H9 (cell line): ENCODE results near the gene PTMA. TPM values are rescaled to one million over a fixed set of nuclear protein-coding genes. Genes with fewer than 3 reads are reported as not detected.

ENCODE experiments used
- DNase-seq: peaks from one replicate; pipeline ENCODE4 v3.0.0-alpha.2; 2017
- H2AFZ ChIP-seq: one replicate; pipeline ENCODE4 v1.6.1; 2013; ENCODE audit warnings: mild to moderate bottlenecking, low read length, control low read depth, moderate library complexity
- H2AK5ac ChIP-seq: 2 replicates; pipeline ENCODE4 v1.6.1; 2013; ENCODE audit warnings: low read length, control low read depth, mixed read lengths; ENCODE audit not compliant: insufficient read length
- H2BK120ac ChIP-seq: one replicate; pipeline ENCODE4 v1.6.1; 2013; ENCODE audit warnings: low read depth, mild to moderate bottlenecking, low read length, control low read depth, inconsistent platforms; ENCODE audit not compliant: poor library complexity, severe bottlenecking
- H2BK12ac ChIP-seq: 2 replicates; pipeline ENCODE4 v1.6.1; 2013; ENCODE audit warnings: low read length, control low read depth, mixed read lengths, low read depth; ENCODE audit not compliant: insufficient read length
- H2BK15ac ChIP-seq: 2 replicates; pipeline ENCODE4 v1.6.1; 2013; ENCODE audit warnings: low read depth, low read length, control low read depth
- H2BK20ac ChIP-seq: one replicate; pipeline ENCODE4 v1.6.1; 2013; ENCODE audit warnings: low read depth, mild to moderate bottlenecking, low read length, control low read depth, inconsistent platforms; ENCODE audit not compliant: poor library complexity, severe bottlenecking
- H2BK5ac ChIP-seq: 2 replicates; pipeline ENCODE4 v1.6.1; 2013; ENCODE audit warnings: low read length, control low read depth, mixed read lengths; ENCODE audit not compliant: insufficient read length
- H3K14ac ChIP-seq: 2 replicates; pipeline ENCODE4 v1.6.1; 2013; ENCODE audit warnings: low read length, control low read depth; ENCODE audit not compliant: insufficient read depth
- H3K18ac ChIP-seq: 2 replicates; pipeline ENCODE4 v1.6.1; 2013; ENCODE audit warnings: low read depth, mild to moderate bottlenecking, mixed read lengths, low read length, control low read depth; ENCODE audit not compliant: insufficient read length
- H3K23ac ChIP-seq: 2 replicates; pipeline ENCODE4 v1.6.1; 2013; ENCODE audit warnings: low read length, control low read depth, mixed read lengths, low read depth; ENCODE audit not compliant: insufficient read length
- H3K23me2 ChIP-seq: 2 replicates; pipeline ENCODE4 v1.6.1; 2013; ENCODE audit warnings: low read depth, mild to moderate bottlenecking, mixed read lengths, low read length, control low read depth; ENCODE audit not compliant: insufficient read length, poor library complexity, severe bottlenecking
- H3K27ac ChIP-seq: 2 replicates; pipeline ENCODE4 v1.5.1; 2013; ENCODE audit warnings: low read length, control low read depth, mixed read lengths, low read depth; ENCODE audit not compliant: insufficient read length
- H3K27me3 ChIP-seq: 2 replicates; pipeline ENCODE4 v1.6.1; 2013; ENCODE audit warnings: low read length, control low read depth, inconsistent platforms; ENCODE audit not compliant: insufficient read depth
- H3K4ac ChIP-seq: 2 replicates; pipeline ENCODE4 v1.6.1; 2013; ENCODE audit warnings: low read depth, mild to moderate bottlenecking, control low read depth, inconsistent platforms, low read length, moderate library complexity
- H3K4me1 ChIP-seq: 2 replicates; pipeline ENCODE4 v1.6.1; 2013; ENCODE audit warnings: low read length, control low read depth, inconsistent platforms; ENCODE audit not compliant: insufficient read depth
- H3K4me2 ChIP-seq: 2 replicates; pipeline ENCODE4 v1.6.1; 2013; ENCODE audit warnings: low read length, control low read depth, mixed read lengths; ENCODE audit not compliant: insufficient read length, insufficient read depth
- H3K56ac ChIP-seq: 2 replicates; pipeline ENCODE4 v1.6.1; 2013; ENCODE audit warnings: low read depth, mild to moderate bottlenecking, mixed read lengths, low read length, control low read depth; ENCODE audit not compliant: insufficient read length
- H3K79me1 ChIP-seq: 2 replicates; pipeline ENCODE4 v1.6.1; 2013; ENCODE audit warnings: low read depth, mild to moderate bottlenecking, moderate library complexity, low read length, control low read depth, inconsistent platforms; ENCODE audit not compliant: insufficient read depth, poor library complexity, severe bottlenecking
- H3K79me2 ChIP-seq: 2 replicates; pipeline ENCODE4 v1.6.1; 2013; ENCODE audit warnings: low read length, control low read depth, inconsistent platforms; ENCODE audit not compliant: insufficient read depth
- H3K9ac ChIP-seq: 2 replicates; pipeline ENCODE4 v1.6.1; 2013; ENCODE audit warnings: low read length, control low read depth, mixed read lengths; ENCODE audit not compliant: insufficient read length; ENCODE audit errors: extremely low read depth
- H3K9me3 ChIP-seq: one replicate; pipeline ENCODE4 v1.6.1; 2013; ENCODE audit warnings: low read depth, low read length, inconsistent platforms; ENCODE audit not compliant: control insufficient read depth
- H3T11ph ChIP-seq: one replicate; pipeline ENCODE4 v1.6.1; 2013; ENCODE audit warnings: mild to moderate bottlenecking, low read length, control low read depth, inconsistent platforms
- H4K20me1 ChIP-seq: one replicate; pipeline ENCODE4 v1.6.1; 2013; ENCODE audit not compliant: control insufficient read depth, insufficient read length, insufficient read depth
- H4K5ac ChIP-seq: 2 replicates; pipeline ENCODE4 v1.6.1; 2013; ENCODE audit warnings: low read depth, mild to moderate bottlenecking, mixed read lengths, low read length, control low read depth; ENCODE audit not compliant: insufficient read length
- H4K8ac ChIP-seq: replicated peaks from 2 replicates; pipeline ENCODE4 v1.6.1; 2013; ENCODE audit warnings: low read length, control low read depth, mixed read lengths, low read depth; ENCODE audit not compliant: insufficient read length
- H4K91ac ChIP-seq: 2 replicates; pipeline ENCODE4 v1.6.1; 2013; ENCODE audit warnings: low read depth, mild to moderate bottlenecking, moderate library complexity, mixed read lengths, low read length, control low read depth; ENCODE audit not compliant: insufficient read length
- H3K27ac Mint-ChIP-seq, 3 experiments: 2 replicates in 2 of 3; 3 replicates in 1 of 3; pipeline ENCODE4 v1.8.0; 2020 to 2021; ENCODE audit warnings: mixed read lengths in 3 of 3, mild to moderate bottlenecking in 1 of 3, moderate library complexity in 1 of 3
- H3K27me3 Mint-ChIP-seq: 2 replicates; pipeline ENCODE4 v1.8.0; 2021; ENCODE audit warnings: low read depth, mild to moderate bottlenecking, moderate library complexity, mixed read lengths
- H3K36me3 Mint-ChIP-seq, 3 experiments: 2 replicates in 2 of 3; 3 replicates in 1 of 3; pipeline ENCODE4 v1.8.0; 2020 to 2021; ENCODE audit warnings: low read depth in 3 of 3, mixed read lengths in 3 of 3; ENCODE audit not compliant: insufficient read depth in 1 of 3
- H3K4me1 Mint-ChIP-seq, 2 experiments: 2 replicates each; pipeline ENCODE4 v1.8.0; 2020; ENCODE audit warnings: mixed read lengths in 2 of 2
- H3K4me3 Mint-ChIP-seq, 2 experiments: 2 replicates in 1 of 2; 3 replicates in 1 of 2; pipeline ENCODE4 v1.8.0; 2020 to 2021; ENCODE audit warnings: mild to moderate bottlenecking in 2 of 2, mixed read lengths in 2 of 2, moderate library complexity in 1 of 2
- H3K9me3 Mint-ChIP-seq, 2 experiments: 2 replicates in 1 of 2; 3 replicates in 1 of 2; pipeline ENCODE4 v1.8.0; 2020; ENCODE audit warnings: mild to moderate bottlenecking in 2 of 2, mixed read lengths in 2 of 2, moderate library complexity in 1 of 2
- CTCF ChIP-seq: fragments of 200-600 bp; sonication (generic); conservative IDR thresholded peaks from 3 replicates; pipeline ENCODE4 v1.8.0; 2021; ENCODE audit warnings: antibody characterized with exemption, mild to moderate bottlenecking
- WGBS: extraction: QIAGEN DNeasy Blood & Tissue Kit; methylation state at CpG from one replicate; pipeline ENCODE4 v1.1.7; 2013; ENCODE audit warnings: missing lambda C conversion rate, low lambda C conversion rate, mixed read lengths; ENCODE audit not compliant: insufficient read length; ENCODE audit errors: extremely low coverage; 5-methylcytosine and 5-hydroxymethylcytosine counted together
- total RNA-seq: library from RNA; stranded (reverse); gene quantifications from 2 replicates; pipeline ENCODE4 v1.2.1, GENCODE V29; 2021

The PTMA gene
- total RNA-seq, 1 experiment from 2014 or later: 1,963 TPM

DNA sequence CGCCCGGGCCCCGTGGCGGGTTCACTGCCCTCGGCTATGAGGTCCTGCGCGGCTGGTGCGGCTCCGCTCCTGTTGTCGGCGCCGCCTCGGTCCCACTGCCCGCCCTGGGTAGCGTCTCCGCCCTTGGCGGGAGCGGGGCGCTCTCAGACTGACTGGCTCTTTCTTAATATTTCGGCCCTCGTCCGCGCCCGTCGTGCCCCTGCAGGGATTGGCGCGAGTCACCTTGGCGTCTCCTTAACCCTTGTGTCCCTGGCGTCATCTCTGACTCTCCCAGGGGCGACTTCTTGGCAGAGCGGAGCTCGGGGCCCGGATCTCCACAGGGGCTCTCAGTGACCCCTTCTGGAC is 1.3 kb downstream of the PTMA start:
- Histone ChIP-seq H3K18ac (peak overlapping the region; percentile 78), H3K4me1 (no peaks in the 10 kb centered on the region), H4K8ac (no peak overlapping the region), H3K23me2 (peaks cover 17% of the 10 kb centered on the region), H2BK20ac (no peak overlapping the region), H3K23ac (no peak overlapping the region), H2BK12ac (no peak overlapping the region), H3K56ac (no peak overlapping the region), H2AFZ (no peak overlapping the region), H3K79me1 (no peaks in the 10 kb centered on the region), H2BK15ac (no peak overlapping the region), H3K27me3 (no peaks in the 10 kb centered on the region), H2BK120ac (no peak overlapping the region), H3K27ac (no peak overlapping the region), H3K4ac (no peak overlapping the region; the same call in 1 of the 2 replicates), H3K14ac (peak overlapping the region; percentile 91), H3K4me2 (peak overlapping the region; percentile 44), H3K9me3 (no peaks in the 10 kb centered on the region), H3K79me2 (peaks cover 40% of the 10 kb centered on the region; the same call in 1 of the 2 replicates), H4K20me1 (no peaks in the 10 kb centered on the region), H3T11ph (no peak overlapping the region), H2BK5ac (no peak overlapping the region), H4K91ac (no peak overlapping the region), H4K5ac (no peak overlapping the region), H3K9ac (peak overlapping the region; percentile 97), H2AK5ac (no peak overlapping the region)
- peaks cover 38 to 43% (median 43%) of the 10 kb centered on the region in 3 experiments for H3K36me3 Mint-ChIP-seq
- no peak for DNase-seq
- peak overlapping the region; percentile 97 to 98 (median 98) for H3K27ac Mint-ChIP-seq
- peaks cover 5 to 6% of the 10 kb centered on the region in 2 experiments; a peak in 4 of 5 replicates for H3K9me3 Mint-ChIP-seq
- peak overlapping the region; percentile 96 to 98 for H3K4me3 Mint-ChIP-seq
- H3K4me1 Mint-ChIP-seq: peaks cover 32 to 33% of the 10 kb centered on the region in 2 experiments
- no peak for TF ChIP-seq CTCF
- no CpG with 5 or more reads among the region's 33 CpGs for WGBS
- H3K27me3 Mint-ChIP-seq: peaks cover 14% of the 10 kb centered on the region
